Ovary (tissue), 3 donors: ENCODE measurements around the gene THAP4.

Experiments used
- CTCF ChIP-seq, 3 donors: fragments of 450-650 bp in 2 of 3; fragments of 200-600 bp in 1 of 3; IDR thresholded peaks; one replicate each; pipeline versions ENCODE4 v1.5.1 to v1.8.0; 2016 to 2022; ENCODE audit warnings: antibody characterized with exemption in 3 of 3, mild to moderate bottlenecking in 1 of 3
- EP300 ChIP-seq: sonication (generic); formaldehyde crosslinking; IDR thresholded peaks from one replicate; pipeline ENCODE4 v1.6.1; 2017; ENCODE audit warnings: antibody characterized with exemption
- POLR2A ChIP-seq: fragments of 450-650 bp; IDR thresholded peaks from one replicate; pipeline ENCODE4 v1.6.1; 2017; ENCODE audit warnings: antibody characterized with exemption, mild to moderate bottlenecking, moderate library complexity
- donor health status: DM: no; HTN: no; CAD: no.

- TF ChIP-seq POLR2A (no peak), CTCF (IDR thresholded peaks at IDR 0.05) (no peak), EP300 (no peak)
These were observed 72.2 kb downstream of the THAP4 start for GRCh38 chr2:241564596-241565410.
